ENCODE measurements around the gene ARRDC3. TPM values are rescaled to one million over a fixed set of nuclear protein-coding genes. Genes with fewer than 3 reads are reported as not detected.

The ARRDC3 gene
- total and polyA plus RNA-seq, 2 donors (not counting 3 experiments of a cell fraction or from before 2014, with no cell fraction given) = 12.4 to 43.1 TPM

GRCh38 chr5:91365498-91365897 lies 17.6 kb downstream of the ARRDC3 start:
- Histone ChIP-seq H4K20me1 (replicated peaks; ENCODE audit: control insufficient read depth, extremely low read depth, insufficient read depth, low read length) (no peaks in the 10 kb centered on the region), H3K4me3 (replicated peaks in 1 of 3; ENCODE audit: insufficient read depth in 1 of 3, low read depth in 1 of 3, low read length in 3 of 3) (no peak overlapping the region), H2AFZ (ENCODE audit: low read depth, low read length) (no peak overlapping the region), H3K4me2 (ENCODE audit: insufficient read depth, low read length) (no peak overlapping the region), H3K9me1 (replicated peaks; ENCODE audit: control insufficient read depth, extremely low read depth, insufficient read depth, low read length) (no peaks in the 10 kb centered on the region), H3K27ac (ENCODE audit: insufficient read depth, low read depth, low read length) (no peak overlapping the region), H3K9ac (replicated peaks; ENCODE audit: extremely low read depth, insufficient read depth, low read length) (no peak overlapping the region), H3K4me1 (ENCODE audit: control insufficient read depth, extremely low read depth, insufficient read depth, low read length) (no peaks in the 10 kb centered on the region), H3K9me3 (replicated peaks; ENCODE audit: control insufficient read depth, insufficient read depth, low read length) (no peaks in the 10 kb centered on the region), H3K36me3 (ENCODE audit: control insufficient read depth in 2 of 2, extremely low read depth in 1 of 2, insufficient read depth in 2 of 2, low read length in 2 of 2) (peaks cover 6 to 23% of the 10 kb centered on the region in 2 experiments), H3K27me3 (ENCODE audit: control insufficient read depth in 2 of 2, insufficient read depth in 2 of 2, low read length in 2 of 2) (no peaks in the 10 kb centered on the region), H3K79me2 (ENCODE audit: control insufficient read depth, insufficient read depth, low read length) (peaks cover 10% of the 10 kb centered on the region)
- BruUV-seq (replicated peaks) = no TSS peak
- intact Hi-C loops (cut with micrococcal nuclease) (no loop called here), dilution Hi-C loops (cut with MboI; ENCODE audit: extremely low pct_ligation_motif_present, low sequenced_read_pairs) (no loop called here)
- TF ChIP-seq JUN (IDR thresholded peaks at IDR 0.05; ENCODE audit: borderline replicate concordance, insufficient read depth, insufficient read length, low read depth) (no peak), FOS (IDR thresholded peaks at IDR 0.05; ENCODE audit: borderline replicate concordance, insufficient read depth, low read length) (no peak), EZH2 (IDR thresholded peaks at IDR 0.05; ENCODE audit: borderline replicate concordance, low read depth, low read length, severe bottlenecking) (no peak), GATA2 (IDR thresholded peaks at IDR 0.05; ENCODE audit: insufficient read depth, insufficient read length, low read depth, low read length) (no peak), MYC (IDR thresholded peaks at IDR 0.05; ENCODE audit: low read depth, low read length) (no peak), POLR2A (IDR thresholded peaks at IDR 0.05; ENCODE audit: low read depth, low read length) (no peak), POLR2AphosphoS5 (IDR thresholded peaks at IDR 0.05; ENCODE audit: insufficient read depth, low read depth, low read length) (no peak)
- TF ChIP-seq, protein P1, sequence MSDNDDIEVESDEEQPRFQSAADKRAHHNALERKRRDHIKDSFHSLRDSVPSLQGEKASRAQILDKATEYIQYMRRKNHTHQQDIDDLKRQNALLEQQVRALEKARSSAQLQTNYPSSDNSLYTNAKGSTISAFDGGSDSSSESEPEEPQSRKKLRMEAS (IDR thresholded peaks at IDR 0.05; ENCODE audit: insufficient read depth, insufficient read length) = no peak
- TF ChIP-seq, protein P2, sequence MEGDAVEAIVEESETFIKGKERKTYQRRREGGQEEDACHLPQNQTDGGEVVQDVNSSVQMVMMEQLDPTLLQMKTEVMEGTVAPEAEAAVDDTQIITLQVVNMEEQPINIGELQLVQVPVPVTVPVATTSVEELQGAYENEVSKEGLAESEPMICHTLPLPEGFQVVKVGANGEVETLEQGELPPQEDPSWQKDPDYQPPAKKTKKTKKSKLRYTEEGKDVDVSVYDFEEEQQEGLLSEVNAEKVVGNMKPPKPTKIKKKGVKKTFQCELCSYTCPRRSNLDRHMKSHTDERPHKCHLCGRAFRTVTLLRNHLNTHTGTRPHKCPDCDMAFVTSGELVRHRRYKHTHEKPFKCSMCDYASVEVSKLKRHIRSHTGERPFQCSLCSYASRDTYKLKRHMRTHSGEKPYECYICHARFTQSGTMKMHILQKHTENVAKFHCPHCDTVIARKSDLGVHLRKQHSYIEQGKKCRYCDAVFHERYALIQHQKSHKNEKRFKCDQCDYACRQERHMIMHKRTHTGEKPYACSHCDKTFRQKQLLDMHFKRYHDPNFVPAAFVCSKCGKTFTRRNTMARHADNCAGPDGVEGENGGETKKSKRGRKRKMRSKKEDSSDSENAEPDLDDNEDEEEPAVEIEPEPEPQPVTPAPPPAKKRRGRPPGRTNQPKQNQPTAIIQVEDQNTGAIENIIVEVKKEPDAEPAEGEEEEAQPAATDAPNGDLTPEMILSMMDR (IDR thresholded peaks at IDR 0.05; ENCODE audit: extremely low read depth in 1 of 2, insufficient read depth in 1 of 2, low read depth in 1 of 2, low read length in 2 of 2) = no peak
- CTCF ChIA-PET = interaction anchor here (2.3 to 3.5 kb wide), 2 partner anchors 19 to 146 kb away, joined by 10 to 14 read pairs; partner anchors contain the start of gene ARRDC3
- POLR2A ChIA-PET = no interaction called here
- DNase-seq (ENCODE audit: low read depth, low spot score) (no peak), FAIRE-seq (no peak)
